Activated gamma-delta T cell treated with anti-CD3 and anti-CD28 coated beads, Interleukin-2, amount 50 U/mL, for 16 hours (primary cell): Measurements from ENCODE around the gene INSIG1.

ENCODE experiments used
- DNase-seq: peaks from one replicate; pipeline ENCODE4 v3.0.0-alpha.2; 2020; ENCODE audit warnings: low read depth

The INSIG1 gene

DNA sequence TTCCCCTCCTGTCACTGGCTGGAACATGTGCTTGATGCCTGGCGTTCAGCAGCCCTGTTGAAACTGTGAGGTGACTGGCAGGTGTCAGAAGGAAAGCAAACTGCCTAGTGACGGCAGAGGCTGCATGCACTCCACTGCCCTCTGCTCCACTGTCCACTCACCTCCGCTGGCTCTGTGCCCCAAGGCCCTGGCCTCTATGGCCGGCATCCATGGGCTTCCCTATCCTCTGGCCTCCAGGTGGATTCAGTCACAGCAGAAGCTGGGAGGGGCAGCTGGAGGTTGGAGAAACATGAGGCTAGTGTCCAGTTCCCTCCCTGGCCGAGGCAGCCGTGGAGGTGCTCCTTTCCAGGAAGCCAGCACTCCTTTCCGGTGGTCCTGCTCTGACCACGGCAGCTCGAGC, 31.2 kb upstream of the INSIG1 start:
- DNase-seq, result no peak

DNA sequence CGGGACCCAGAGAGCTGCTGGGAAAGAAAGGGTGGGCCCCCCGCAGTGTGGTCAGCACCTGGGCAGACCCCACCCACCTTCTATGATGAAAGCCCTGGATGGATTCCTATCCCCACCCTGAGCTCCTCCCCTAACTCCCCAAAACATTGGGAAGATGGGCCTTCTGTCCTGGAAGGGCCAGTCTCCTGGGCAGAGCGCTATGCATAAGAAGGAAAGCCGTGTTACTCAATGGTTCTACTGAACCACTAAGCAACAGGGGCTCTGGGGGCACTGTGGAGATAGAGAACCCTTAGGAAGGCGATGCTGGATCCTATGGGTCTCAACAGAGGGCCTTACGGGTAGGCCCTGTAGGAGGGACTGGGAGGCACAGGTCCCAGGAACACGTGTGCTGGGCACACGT, 30.7 kb upstream of the INSIG1 start:
- no peak for DNase-seq

GRCh38 chr7:155267436-155267835, 30.2 kb upstream of the INSIG1 start:
- no peak for DNase-seq

DNA sequence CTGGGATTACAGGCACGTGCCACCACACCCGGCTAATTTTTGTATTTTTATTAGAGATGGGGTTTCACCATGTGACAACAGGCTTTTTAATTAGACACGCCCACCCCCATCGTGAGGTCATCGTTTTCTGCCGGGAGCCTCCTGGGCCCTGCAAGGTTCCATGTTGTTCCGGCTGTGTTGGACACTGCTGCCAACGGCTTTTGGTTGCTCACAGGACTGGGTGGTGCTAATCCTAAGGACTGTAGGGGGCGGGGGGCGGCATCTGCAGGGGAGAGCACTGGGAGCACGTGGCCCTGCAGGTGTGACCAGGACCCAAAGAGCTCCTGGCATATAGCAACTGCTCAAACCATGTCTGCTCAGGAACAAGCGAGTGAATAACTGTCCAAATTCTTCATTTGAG, 29.5 kb upstream of the INSIG1 start:
- no peak for DNase-seq

- no peak for DNase-seq
These were observed 28.6 kb upstream of the INSIG1 start for GRCh38 chr7:155268921-155269650.

DNA sequence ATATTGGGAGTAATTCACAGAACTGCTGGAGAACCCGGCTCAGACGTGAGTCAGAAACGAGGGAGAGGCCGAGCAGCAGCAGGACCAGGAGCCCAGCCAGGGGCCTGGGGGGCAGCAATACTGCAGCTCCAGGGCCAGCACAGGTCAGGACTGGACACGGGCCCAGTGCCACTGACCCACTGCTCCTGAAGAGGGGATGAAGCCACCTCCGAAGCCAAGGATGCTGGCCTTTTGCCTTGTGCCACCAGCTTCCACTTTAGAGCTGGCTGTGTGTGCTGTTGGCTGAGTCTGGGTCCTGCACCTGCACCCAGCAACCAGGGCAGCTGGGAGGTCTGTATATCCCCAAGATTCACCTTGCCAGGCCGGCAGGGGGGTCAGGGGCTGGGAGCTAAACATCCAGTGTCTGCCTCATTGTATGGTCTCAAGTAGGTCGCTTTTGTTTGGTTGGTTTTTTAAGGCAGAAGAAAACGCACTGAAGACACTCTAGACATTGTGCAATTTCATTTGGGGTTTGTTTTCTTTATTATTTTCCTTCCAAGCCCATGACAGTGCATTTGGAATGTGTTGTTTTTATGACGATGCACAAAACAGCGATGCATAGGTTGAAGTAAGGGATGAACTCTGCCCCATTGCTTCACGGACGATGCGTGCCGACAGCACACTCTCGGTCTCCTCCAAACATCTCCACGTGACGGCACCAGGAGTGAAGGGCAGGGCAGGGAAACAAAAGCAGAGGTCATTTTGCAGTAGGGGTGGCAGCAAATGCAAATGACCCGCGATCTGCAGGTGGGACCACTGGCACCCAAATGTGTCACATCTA, 27.7 kb upstream of the INSIG1 start:
- no peak for DNase-seq

- no peak for DNase-seq
These were observed 26.8 kb upstream of the INSIG1 start for GRCh38 chr7:155270861-155271260.

- DNase-seq, result no peak
These were observed 22.9 kb upstream of the INSIG1 start for GRCh38 chr7:155274633-155275355.

- no peak for DNase-seq
These were observed 21.5 kb upstream of the INSIG1 start for GRCh38 chr7:155276042-155276799.

GRCh38 chr7:155276800-155277375, 20.8 kb upstream of the INSIG1 start:
- DNase-seq, result no peak

DNA sequence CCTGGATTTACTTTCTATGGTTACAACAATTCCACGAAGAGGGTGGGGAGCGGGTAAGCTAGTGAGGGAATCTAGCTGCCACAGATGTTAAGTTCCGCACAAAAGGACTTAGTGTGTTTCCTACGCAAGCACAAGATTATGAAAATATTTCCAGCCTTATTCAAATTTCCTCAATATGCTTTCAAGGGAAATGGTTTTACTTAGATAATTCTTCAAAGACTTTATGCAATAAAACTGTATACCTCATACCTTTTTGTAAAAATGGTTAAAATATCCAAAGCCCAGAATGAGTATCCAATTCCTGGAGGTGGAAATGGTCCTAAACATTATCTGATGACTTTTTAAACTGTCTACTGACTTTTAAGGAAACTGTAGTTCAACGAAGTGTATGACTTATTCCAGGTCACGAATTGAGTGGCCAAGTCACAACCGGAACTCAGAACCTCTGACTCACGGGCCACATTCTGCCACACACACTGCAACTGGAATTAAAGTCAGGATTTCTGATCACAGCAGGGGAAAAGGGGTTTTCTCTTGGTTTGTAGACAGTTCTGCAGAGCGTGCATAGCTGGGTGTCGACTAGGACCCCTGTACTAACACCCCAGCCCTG, 20.2 kb upstream of the INSIG1 start:
- no peak for DNase-seq

- DNase-seq, result no peak
These were observed 18.8 kb upstream of the INSIG1 start for GRCh38 chr7:155278921-155279320.

- no peak for DNase-seq
These were observed 17.8 kb upstream of the INSIG1 start for GRCh38 chr7:155279787-155280445.

DNA sequence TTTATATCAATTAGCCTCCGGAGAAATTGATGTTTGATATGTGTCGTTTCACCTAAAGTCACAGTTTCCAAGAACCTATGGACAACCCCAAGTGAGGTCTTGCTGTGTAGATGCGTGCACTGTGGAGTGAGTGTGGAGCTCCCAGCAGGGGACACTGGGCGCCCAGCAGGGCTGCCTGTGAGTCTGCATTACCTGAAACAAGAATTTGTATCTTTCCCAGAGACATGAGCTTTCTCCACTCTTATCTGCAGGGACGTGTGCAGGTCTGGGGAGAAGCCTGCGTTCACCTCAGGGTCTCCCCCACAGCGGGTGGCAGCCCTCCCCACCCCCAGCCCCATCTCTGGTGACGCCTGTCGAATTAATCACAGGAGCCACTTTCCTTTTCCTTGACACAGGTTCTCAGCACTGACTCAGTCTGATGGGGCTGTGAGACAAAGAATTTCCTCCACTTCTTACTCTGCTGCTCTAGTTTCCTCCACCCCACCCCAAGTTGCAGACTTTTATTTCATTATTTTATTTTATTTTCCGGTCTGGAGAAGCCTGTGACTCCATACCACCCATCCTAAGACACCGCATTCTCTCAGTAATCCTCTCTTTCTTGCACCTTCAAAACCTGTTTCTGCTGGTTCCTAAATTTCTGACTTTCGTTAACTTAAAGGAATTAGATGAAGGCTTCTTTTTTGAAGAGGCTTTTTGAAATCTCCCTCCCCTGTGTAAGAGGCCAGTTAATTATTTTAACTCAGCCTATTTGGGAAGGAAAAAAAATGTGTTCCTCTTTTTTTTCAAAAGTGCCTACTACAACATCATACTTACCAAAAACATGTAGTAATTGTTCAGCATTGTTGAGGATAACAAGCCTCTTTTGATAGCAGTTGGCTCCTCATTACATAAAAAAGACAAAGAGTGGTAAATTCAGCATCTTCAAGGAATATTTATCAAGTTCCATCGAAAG, 17.0 kb upstream of the INSIG1 start:
- no peak for DNase-seq

GRCh38 chr7:155281398-155281969, 16.2 kb upstream of the INSIG1 start:
- DNase-seq, result no peak

- DNase-seq, result no peak
These were observed 15.0 kb upstream of the INSIG1 start for GRCh38 chr7:155282671-155283070.

DNA sequence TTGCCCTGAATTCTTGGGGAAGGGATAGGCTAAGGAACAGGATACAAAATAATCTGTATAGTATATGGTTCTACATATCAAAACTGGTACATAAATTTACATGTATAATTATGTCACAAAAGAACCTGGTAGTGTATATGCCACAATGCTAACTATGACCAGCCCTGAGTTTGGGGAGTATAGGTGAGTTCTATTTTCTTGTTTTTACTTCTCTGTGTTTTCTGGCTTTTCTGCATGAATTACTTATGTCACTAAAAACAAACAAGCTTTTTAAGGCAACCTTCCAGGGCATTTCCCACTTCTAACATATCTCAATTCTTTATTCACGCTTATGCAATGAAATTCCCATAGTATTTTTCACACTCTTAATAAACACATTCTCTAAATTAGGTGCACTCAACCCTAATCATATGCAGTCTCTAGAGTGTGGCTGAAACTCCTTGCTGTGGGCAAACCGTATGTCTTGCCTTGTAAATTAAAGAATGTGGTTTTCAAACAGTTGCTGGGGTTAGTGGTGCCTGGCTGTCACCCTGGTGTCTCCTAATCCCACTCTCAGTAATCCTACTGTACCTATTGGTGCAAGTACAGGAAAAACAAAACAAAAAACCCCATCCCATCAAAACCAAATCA, 14.0 kb upstream of the INSIG1 start:
- no peak for DNase-seq

- DNase-seq, result no peak
These were observed 13.0 kb upstream of the INSIG1 start for GRCh38 chr7:155284496-155285274.
